Suprapubic skin (tissue), 4 donors: Measurements from ENCODE around the gene ARHGAP31. TPM values are rescaled to one million over a fixed set of nuclear protein-coding genes. Genes with fewer than 3 reads are reported as not detected.

Experiments used
- DNase-seq, 2 donors: peaks; one replicate each; pipeline ENCODE4 v3.0.0-alpha.2; 2019; ENCODE audit warnings: low spot score in 2 of 2
- H3K27ac ChIP-seq: fragments of 200-600 bp; sonication (generic); one replicate; pipeline ENCODE4 v1.5.1; 2019
- H3K27me3 ChIP-seq: fragments of 200-600 bp; sonication (generic); one replicate; pipeline ENCODE4 v1.5.1; 2019
- H3K36me3 ChIP-seq: fragments of 200-600 bp; sonication (generic); one replicate; pipeline ENCODE4 v1.5.1; 2019
- H3K4me1 ChIP-seq: fragments of 200-600 bp; sonication (generic); one replicate; pipeline ENCODE4 v1.5.1; 2019
- H3K4me3 ChIP-seq: fragments of 200-600 bp; sonication (generic); one replicate; pipeline ENCODE4 v1.5.1; 2019; ENCODE audit warnings: mild to moderate bottlenecking
- H3K9me3 ChIP-seq: fragments of 200-600 bp; sonication (generic); one replicate; pipeline ENCODE4 v1.5.1; 2019
- EP300 ChIP-seq: sonication (generic); formaldehyde crosslinking; IDR thresholded peaks from one replicate; pipeline ENCODE4 v1.6.1; 2017; ENCODE audit warnings: antibody characterized with exemption
- POLR2A ChIP-seq, 2 donors: fragments of 450-650 bp; IDR thresholded peaks; one replicate each; pipeline ENCODE4 v1.6.1; 2017; ENCODE audit warnings: antibody characterized with exemption in 2 of 2, mild to moderate bottlenecking in 2 of 2, moderate library complexity in 2 of 2
- POLR2AphosphoS5 ChIP-seq, 3 donors: sonication (generic); formaldehyde crosslinking; IDR thresholded peaks; one replicate each; pipeline ENCODE4 v1.6.1; 2017; ENCODE audit warnings: antibody characterized with exemption in 3 of 3
- WGBS: methylation state at CpG from one replicate; pipeline ENCODE4 v1.1.5; 2018; 5-methylcytosine and 5-hydroxymethylcytosine counted together
- total RNA-seq, 4 donors: library from RNA; depleted of rRNA; stranded (reverse); fragments of >200 nt; gene quantifications; one replicate each; pipeline ENCODE4 v1.1.0, GENCODE V29; 2016
- TF ChIP-seq, protein P1 (sequence below), 2 donors: fragments of 200-600 bp in 1 of 2; fragments of 450-650 bp in 1 of 2; sonication (generic) in 1 of 2; IDR thresholded peaks; one replicate each; pipeline ENCODE4 v1.5.1; 2016 to 2019; ENCODE audit warnings: antibody characterized with exemption in 2 of 2, mild to moderate bottlenecking in 1 of 2, moderate library complexity in 1 of 2

Gene ARHGAP31
- total RNA-seq, 4 donors from 2014 or later, result 15.8 to 26.6 (median 21.7) TPM

DNA sequence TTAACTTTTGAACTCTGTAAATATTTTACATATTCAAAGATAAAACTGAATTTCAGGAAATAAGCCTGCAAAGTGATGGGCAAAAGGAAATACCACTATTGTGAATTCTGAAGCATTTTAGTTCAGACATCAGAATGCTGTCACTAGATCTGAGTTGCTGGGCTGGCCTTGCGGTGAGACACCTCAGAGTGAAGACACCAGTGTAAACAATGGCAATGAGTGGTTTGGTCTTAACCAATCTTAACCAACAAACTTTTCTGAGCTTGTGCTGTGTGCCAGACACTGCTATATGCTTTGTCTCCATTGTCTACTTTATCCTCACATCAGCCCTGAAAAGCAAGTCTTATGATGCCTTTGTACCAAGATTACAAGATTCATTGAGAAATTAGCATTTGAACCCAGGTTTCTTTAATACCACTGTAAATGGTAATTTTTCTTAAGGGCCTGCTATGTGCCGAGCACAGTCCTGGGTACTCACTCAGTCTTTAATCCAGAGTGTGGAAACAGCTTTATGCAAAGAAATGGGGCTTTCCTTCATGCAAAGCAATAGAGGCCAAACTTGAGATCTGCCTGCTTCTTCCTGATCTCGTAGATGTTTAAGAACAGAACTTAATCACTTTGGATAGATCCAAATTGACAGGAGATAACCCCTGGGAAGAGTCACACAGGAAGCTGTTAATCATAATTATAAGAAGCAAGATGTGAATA, 114.2 kb downstream of the ARHGAP31 start:
- no peaks in the 10 kb centered on the region for H3K27me3 ChIP-seq
- TF ChIP-seq EP300 (no peak), POLR2AphosphoS5 (IDR thresholded peaks at IDR 0.05) (no peak), POLR2A (IDR thresholded peaks at IDR 0.05) (no peak)
- TF ChIP-seq, protein P1, sequence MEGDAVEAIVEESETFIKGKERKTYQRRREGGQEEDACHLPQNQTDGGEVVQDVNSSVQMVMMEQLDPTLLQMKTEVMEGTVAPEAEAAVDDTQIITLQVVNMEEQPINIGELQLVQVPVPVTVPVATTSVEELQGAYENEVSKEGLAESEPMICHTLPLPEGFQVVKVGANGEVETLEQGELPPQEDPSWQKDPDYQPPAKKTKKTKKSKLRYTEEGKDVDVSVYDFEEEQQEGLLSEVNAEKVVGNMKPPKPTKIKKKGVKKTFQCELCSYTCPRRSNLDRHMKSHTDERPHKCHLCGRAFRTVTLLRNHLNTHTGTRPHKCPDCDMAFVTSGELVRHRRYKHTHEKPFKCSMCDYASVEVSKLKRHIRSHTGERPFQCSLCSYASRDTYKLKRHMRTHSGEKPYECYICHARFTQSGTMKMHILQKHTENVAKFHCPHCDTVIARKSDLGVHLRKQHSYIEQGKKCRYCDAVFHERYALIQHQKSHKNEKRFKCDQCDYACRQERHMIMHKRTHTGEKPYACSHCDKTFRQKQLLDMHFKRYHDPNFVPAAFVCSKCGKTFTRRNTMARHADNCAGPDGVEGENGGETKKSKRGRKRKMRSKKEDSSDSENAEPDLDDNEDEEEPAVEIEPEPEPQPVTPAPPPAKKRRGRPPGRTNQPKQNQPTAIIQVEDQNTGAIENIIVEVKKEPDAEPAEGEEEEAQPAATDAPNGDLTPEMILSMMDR (IDR thresholded peaks at IDR 0.05), result no peak
- DNase-seq, result no peak
- H3K9me3 ChIP-seq, result no peaks in the 10 kb centered on the region
- H3K4me3 ChIP-seq, result no peak overlapping the region
- H3K4me1 ChIP-seq, result no peaks in the 10 kb centered on the region
- H3K27ac ChIP-seq, result no peak overlapping the region
- 88% methylated on average over 3 of the region's 3 CpGs for WGBS
- peaks cover 44% of the 10 kb centered on the region for H3K36me3 ChIP-seq

DNA sequence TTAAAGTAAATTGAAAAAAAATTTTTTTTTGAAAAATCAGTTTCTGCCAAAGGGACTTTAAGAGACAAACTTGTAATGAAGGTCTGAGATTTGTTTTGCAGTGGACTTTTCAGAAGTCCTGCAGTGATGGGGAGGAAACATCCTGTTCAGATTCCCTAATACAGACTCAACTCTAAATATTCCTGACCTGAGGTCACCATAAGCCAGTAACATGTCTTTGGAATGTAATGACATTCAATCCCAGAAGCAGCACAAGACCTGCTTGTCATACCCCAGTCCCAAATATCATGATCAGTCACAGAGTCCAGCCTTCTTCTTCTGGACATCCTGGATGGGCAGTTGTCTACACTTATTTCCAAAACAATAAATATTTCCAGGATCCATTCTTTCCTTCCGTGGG, 115.7 kb downstream of the ARHGAP31 start:
- H3K27me3 ChIP-seq, result no peaks in the 10 kb centered on the region

DNA sequence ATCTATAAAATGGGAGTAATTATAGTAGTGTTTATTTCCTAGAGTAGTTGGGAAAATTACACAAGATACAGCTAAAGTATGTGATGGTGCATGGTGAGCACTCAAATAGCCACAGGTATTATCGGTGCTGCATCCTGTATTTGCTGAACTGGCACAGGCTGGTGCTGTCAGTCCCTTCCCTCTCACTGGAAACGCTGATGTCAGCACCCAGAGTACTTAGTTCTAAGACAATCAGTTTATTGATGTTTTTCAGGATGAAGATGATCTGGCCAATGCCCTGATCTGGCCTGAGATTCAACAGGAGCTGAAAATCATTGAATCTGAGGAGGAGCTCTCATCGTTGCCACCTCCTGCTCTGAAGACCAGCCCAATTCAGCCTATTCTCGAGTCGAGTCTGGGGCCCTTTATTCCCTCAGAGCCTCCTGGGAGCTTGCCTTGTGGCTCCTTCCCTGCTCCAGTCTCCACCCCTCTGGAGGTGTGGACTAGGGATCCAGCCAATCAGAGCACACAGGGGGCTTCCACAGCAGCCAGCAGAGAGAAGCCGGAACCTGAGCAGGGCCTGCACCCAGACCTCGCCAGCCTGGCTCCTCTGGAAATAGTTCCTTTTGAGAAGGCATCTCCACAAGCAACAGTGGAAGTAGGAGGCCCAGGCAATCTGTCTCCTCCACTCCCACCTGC, 119.6 kb downstream of the ARHGAP31 start:
- no peak for TF ChIP-seq POLR2AphosphoS5 (IDR thresholded peaks at IDR 0.05)
- no peak for TF ChIP-seq EP300
- TF ChIP-seq, protein P1 (IDR thresholded peaks at IDR 0.05), result no peak
- no peak for TF ChIP-seq POLR2A (IDR thresholded peaks at IDR 0.05)
- Histone ChIP-seq H3K4me3 (no peak overlapping the region), H3K9me3 (no peaks in the 10 kb centered on the region), H3K36me3 (peaks cover 52% of the 10 kb centered on the region), H3K4me1 (no peaks in the 10 kb centered on the region), H3K27me3 (no peaks in the 10 kb centered on the region), H3K27ac (no peak overlapping the region)
- 82% methylated on average over 6 of the region's 7 CpGs for WGBS
- DNase-seq, result no peak

More for the DNA sequence above, 115.7 kb downstream of the ARHGAP31 start:
- Histone ChIP-seq H3K9me3 (no peaks in the 10 kb centered on the region), H3K4me3 (no peak overlapping the region), H3K36me3 (peaks cover 45% of the 10 kb centered on the region), H3K4me1 (no peaks in the 10 kb centered on the region), H3K27ac (no peak overlapping the region)
- DNase-seq, result no peak
- TF ChIP-seq, protein P1 (IDR thresholded peaks at IDR 0.05), result no peak
- no peak for TF ChIP-seq POLR2A (IDR thresholded peaks at IDR 0.05)
- TF ChIP-seq EP300, result no peak
- TF ChIP-seq POLR2AphosphoS5 (IDR thresholded peaks at IDR 0.05), result no peak
- 92% methylated on average over 1 of the region's 1 CpG for WGBS

DNA sequence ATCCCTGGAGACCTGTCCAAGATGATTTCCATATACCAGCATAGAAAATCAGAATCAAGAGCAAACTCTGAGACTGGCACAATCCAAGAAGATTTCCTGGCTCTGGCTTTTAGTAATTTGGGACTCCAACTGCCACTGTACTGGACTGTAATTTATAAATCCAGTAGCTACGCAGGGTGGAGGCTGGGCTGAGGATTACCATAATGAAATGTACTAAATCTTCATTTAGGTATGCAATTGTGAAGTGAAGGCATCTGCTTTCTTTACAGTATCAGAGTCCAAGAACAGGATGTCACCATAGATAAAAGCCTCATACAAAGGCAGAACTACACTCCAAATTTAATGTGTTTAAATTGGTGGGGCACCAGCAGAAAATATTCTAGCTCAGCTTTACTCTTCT, 122.7 kb downstream of the ARHGAP31 start:
- H3K36me3 ChIP-seq, result peaks cover 33% of the 10 kb centered on the region
- no peaks in the 10 kb centered on the region for H3K4me1 ChIP-seq
- H3K4me3 ChIP-seq, result no peak overlapping the region
- no peak overlapping the region for H3K27ac ChIP-seq
- no peaks in the 10 kb centered on the region for H3K27me3 ChIP-seq
- DNase-seq, result no peak
- TF ChIP-seq EP300 (no peak), POLR2A (IDR thresholded peaks at IDR 0.05) (no peak), POLR2AphosphoS5 (IDR thresholded peaks at IDR 0.05) (no peak)
- TF ChIP-seq, protein P1 (IDR thresholded peaks at IDR 0.05), result no peak
- WGBS, result 100% methylated on average over 1 of the region's 1 CpG
- H3K9me3 ChIP-seq, result no peaks in the 10 kb centered on the region

DNA sequence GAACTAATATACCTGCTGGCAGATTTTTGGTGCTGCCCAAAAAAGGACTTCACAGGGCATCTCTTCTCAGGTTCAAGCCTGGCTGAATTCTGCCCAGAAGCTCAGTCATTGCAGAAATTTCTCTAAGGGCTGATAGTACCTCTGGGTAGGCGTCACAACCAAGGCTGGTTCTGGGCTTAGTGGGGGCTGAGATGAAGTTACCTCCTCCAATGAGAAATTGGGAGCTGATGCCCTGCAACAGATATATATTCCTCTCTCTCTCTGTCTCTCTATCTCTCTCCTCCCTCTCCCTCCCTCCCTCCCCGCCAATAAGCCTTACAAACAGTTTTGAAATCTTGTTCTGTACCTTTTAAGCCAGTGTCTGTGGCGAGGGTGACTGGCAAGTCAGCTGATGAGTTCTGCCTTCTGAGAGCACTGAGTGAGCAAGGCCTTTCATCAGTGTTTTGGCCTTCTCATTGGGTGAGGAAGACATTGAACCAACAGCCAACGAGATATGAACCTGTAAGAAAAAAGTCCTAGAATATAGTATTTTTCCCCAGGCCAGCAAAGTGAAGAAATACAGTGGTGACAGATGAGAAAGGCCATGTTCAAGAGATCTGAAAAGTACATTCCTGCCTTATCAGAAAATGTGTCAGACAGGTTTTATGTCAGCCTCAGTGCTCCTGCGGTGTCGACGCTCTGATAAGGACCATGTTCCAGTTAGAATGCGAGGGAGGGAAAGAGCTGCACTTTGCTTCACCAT, 123.8 kb downstream of the ARHGAP31 start:
- no peaks in the 10 kb centered on the region for H3K9me3 ChIP-seq
- H3K27ac ChIP-seq, result no peak overlapping the region
- no peak for TF ChIP-seq POLR2A (IDR thresholded peaks at IDR 0.05)
- TF ChIP-seq, protein P1 (IDR thresholded peaks at IDR 0.05), result no peak
- no peak for TF ChIP-seq POLR2AphosphoS5 (IDR thresholded peaks at IDR 0.05)
- no peak for TF ChIP-seq EP300
- no peak for DNase-seq
- no peaks in the 10 kb centered on the region for H3K4me1 ChIP-seq
- no peak overlapping the region for H3K4me3 ChIP-seq
- H3K36me3 ChIP-seq, result peaks cover 25% of the 10 kb centered on the region
- 86% methylated on average over 8 of the region's 8 CpGs for WGBS
- H3K27me3 ChIP-seq, result no peaks in the 10 kb centered on the region
